ENCODE measurements around the gene CCL14. TPM values are rescaled to one million over a fixed set of nuclear protein-coding genes. Genes with fewer than 3 reads are reported as not detected.
"Not testable (repeated sequence)": the region's sequence is repeated elsewhere in the genome, so short reads cannot be mapped to it uniquely, and the experiment has no call there.

Gene CCL14
- total RNA-seq, 1 experiment from 2014 or later = not detected

- not testable (repeated sequence) for DNase-seq (ENCODE audit: extremely low read depth, low read depth)
Observed at GRCh38 chr17:35995346-35995745, 8.8 kb upstream of the CCL14 start.

GRCh38 chr17:35991075-35991474, 4.5 kb upstream of the CCL14 start:
- no peak for DNase-seq (ENCODE audit: extremely low read depth, low read depth)

GRCh38 chr17:35988164-35988563, 1.6 kb upstream of the CCL14 start:
- DNase-seq (ENCODE audit: extremely low read depth, low read depth) = no peak

GRCh38 chr17:35984140-35984539, 2.4 kb downstream of the CCL14 start:
- DNase-seq (ENCODE audit: extremely low read depth, low read depth) = no peak

GRCh38 chr17:35982409-35983191, 3.9 kb downstream of the CCL14 start:
- no peak for DNase-seq (ENCODE audit: extremely low read depth, low read depth)

GRCh38 chr17:35981908-35982330, 4.6 kb downstream of the CCL14 start:
- DNase-seq (ENCODE audit: extremely low read depth, low read depth) = no peak

- DNase-seq (ENCODE audit: extremely low read depth, low read depth) = no peak
Observed at GRCh38 chr17:35981246-35981645, 5.3 kb downstream of the CCL14 start, which contains the start of gene CCL16. CCL16 (minus strand) TSS chr17:35981497; CDS start chr17:35981420, 77 bp downstream.

- DNase-seq (ENCODE audit: extremely low read depth, low read depth) = no peak
Observed at GRCh38 chr17:35978346-35978745, 8.2 kb downstream of the CCL14 start.

GRCh38 chr17:35977509-35977908, 9.0 kb downstream of the CCL14 start:
- no peak for DNase-seq (ENCODE audit: extremely low read depth, low read depth)

GRCh38 chr17:35973333-35974260, 12.9 kb downstream of the CCL14 start:
- no peak for DNase-seq (ENCODE audit: extremely low read depth, low read depth)

GRCh38 chr17:35972945-35973332, 13.6 kb downstream of the CCL14 start:
- DNase-seq (ENCODE audit: extremely low read depth, low read depth) = no peak

GRCh38 chr17:35972535-35972934, 14.0 kb downstream of the CCL14 start:
- DNase-seq (ENCODE audit: extremely low read depth, low read depth) = no peak

- DNase-seq (ENCODE audit: extremely low read depth, low read depth) = no peak
Observed at GRCh38 chr17:35972066-35972465, 14.5 kb downstream of the CCL14 start.

- DNase-seq (ENCODE audit: extremely low read depth, low read depth) = peak; percentile 73
Observed at GRCh38 chr17:35969558-35970380, 16.8 kb downstream of the CCL14 start.

GRCh38 chr17:35968520-35969054, 17.9 kb downstream of the CCL14 start:
- DNase-seq (ENCODE audit: extremely low read depth, low read depth) = no peak

GRCh38 chr17:35965272-35965671, 21.3 kb downstream of the CCL14 start:
- no peak for DNase-seq (ENCODE audit: extremely low read depth, low read depth)

GRCh38 chr17:35963663-35964062, 22.9 kb downstream of the CCL14 start:
- DNase-seq (ENCODE audit: extremely low read depth, low read depth) = no peak

GRCh38 chr17:35953720-35954119, 32.8 kb downstream of the CCL14 start:
- no peak for DNase-seq (ENCODE audit: extremely low read depth, low read depth)

- DNase-seq (ENCODE audit: extremely low read depth, low read depth) = no peak
Observed at GRCh38 chr17:35949401-35949800, 37.1 kb downstream of the CCL14 start.

- DNase-seq (ENCODE audit: extremely low read depth, low read depth) = no peak
Observed at GRCh38 chr17:35948092-35948491, 38.4 kb downstream of the CCL14 start.
